T-helper 1 cell treated with Interleukin-12 subunit alpha and Interleukin-12 subunit beta and Interleukin-4 antibody, amounts not matched to agents 30 μg/mL and 1 μg/mL, for 36 hours (primary cell): ENCODE measurements around the gene SLC38A6.

ENCODE experiments used
- H3K27ac Mint-ChIP-seq: one replicate; pipeline ENCODE4 v1.8.0; 2021; ENCODE audit warnings: mild to moderate bottlenecking, mixed read lengths
- H3K27me3 Mint-ChIP-seq: one replicate; pipeline ENCODE4 v1.8.0; 2021; ENCODE audit warnings: low read depth, mixed read lengths
- H3K36me3 Mint-ChIP-seq: one replicate; pipeline ENCODE4 v1.8.0; 2021; ENCODE audit warnings: low read depth, mixed read lengths
- H3K4me1 Mint-ChIP-seq: one replicate; pipeline ENCODE4 v1.8.0; 2021; ENCODE audit warnings: low read depth, mixed read lengths
- H3K4me3 Mint-ChIP-seq: one replicate; pipeline ENCODE4 v1.8.0; 2021; ENCODE audit warnings: mild to moderate bottlenecking, moderate library complexity, mixed read lengths
- H3K9me3 Mint-ChIP-seq: one replicate; pipeline ENCODE4 v1.8.0; 2021; ENCODE audit warnings: mixed read lengths

SLC38A6 gene

DNA sequence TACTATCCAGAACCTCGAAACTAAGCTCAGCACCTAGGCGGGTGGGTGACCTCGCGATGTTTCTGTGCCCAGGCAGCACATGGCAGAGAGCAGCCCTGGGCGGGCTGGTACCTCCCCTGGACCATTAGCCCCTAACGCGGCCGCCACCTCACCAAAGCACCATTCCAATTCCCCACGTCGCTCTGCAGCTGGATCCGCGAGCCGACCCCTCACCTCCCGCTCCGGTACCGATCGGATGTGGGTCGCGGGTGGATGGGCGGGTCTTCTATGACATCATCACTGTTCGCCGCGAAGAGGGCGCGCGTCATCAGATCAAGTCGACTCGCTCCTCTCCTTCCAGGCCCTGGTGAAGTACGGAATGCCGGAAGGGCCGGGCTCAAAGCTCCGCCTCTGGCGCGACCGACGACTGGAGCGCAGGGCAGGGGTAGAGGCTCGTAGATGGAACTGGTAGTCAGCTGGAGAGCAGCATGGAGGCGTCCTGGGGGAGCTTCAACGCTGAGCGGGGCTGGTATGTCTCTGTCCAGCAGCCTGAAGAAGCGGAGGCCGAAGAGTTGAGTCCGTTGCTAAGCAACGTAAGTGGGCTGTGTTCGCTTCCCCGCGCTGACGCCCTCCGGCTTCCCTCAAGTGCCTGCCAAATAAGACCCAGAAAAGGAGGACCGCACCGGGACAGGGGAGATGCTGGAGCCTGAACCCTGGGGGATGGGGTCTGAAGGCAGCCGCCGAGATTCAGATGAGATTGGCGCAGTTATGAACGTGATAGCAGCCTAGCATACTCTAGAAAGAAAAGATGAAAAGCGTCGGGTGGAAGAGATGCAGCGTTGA is at the start of gene SLC38A6, which contains the start of gene TRMT5:
Gene SLC38A6, plus strand, starts transcription at position 435 of the 822 bp plus-strand sequence. Its CDS starts 33 bp downstream, at position 468.
Gene TRMT5, minus strand, starts transcription at position 269 of the 822 bp plus-strand sequence. Its CDS starts 106 bp downstream, at position 163.
- H3K27me3 Mint-ChIP-seq = no peaks in the 10 kb centered on the region
- H3K9me3 Mint-ChIP-seq = no peaks in the 10 kb centered on the region
- no peak within 1 kb of the TSS for H3K4me3 Mint-ChIP-seq
- no peak within 1 kb of the TSS for H3K27ac Mint-ChIP-seq
- H3K36me3 Mint-ChIP-seq = peaks cover 10% of the 10 kb centered on the region
- H3K4me1 Mint-ChIP-seq = peaks cover 22% of the 10 kb centered on the region

GRCh38 chr14:60933920-60934655 is 47.0 kb upstream of the SLC38A6 start:
- Mint-ChIP-seq H3K4me3 (no peak overlapping the region), H3K4me1 (no peaks in the 10 kb centered on the region), H3K36me3 (no peaks in the 10 kb centered on the region), H3K27ac (no peak overlapping the region), H3K9me3 (peaks cover 2% of the 10 kb centered on the region), H3K27me3 (peaks cover 2% of the 10 kb centered on the region)

- Mint-ChIP-seq H3K27me3 (peaks cover 5% of the 10 kb centered on the region), H3K4me3 (no peak overlapping the region), H3K36me3 (no peaks in the 10 kb centered on the region), H3K4me1 (no peaks in the 10 kb centered on the region), H3K27ac (no peak overlapping the region), H3K9me3 (peaks cover 6% of the 10 kb centered on the region)
Measured at GRCh38 chr14:60935319-60935718, 45.7 kb upstream of the SLC38A6 start.

DNA sequence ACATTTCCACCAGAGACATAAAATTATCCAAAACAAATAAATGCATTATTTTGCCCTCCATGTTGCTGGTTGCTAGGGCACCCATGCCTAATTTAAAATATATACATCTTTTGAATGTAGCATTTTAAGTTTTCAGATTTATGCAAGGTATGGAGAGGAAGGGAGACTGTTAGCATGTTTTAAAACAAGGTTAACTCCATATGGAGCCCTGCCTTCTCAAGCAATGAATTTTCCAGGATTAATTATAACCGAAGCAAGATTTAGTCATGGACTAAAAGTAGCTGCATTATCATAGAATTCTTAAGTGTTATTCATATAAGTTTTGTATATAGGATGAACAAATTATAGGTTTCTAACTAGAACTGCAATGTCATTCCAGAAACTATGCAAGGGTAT is 37.4 kb upstream of the SLC38A6 start:
- peaks cover 5% of the 10 kb centered on the region for H3K27me3 Mint-ChIP-seq
- peaks cover 8% of the 10 kb centered on the region for H3K4me1 Mint-ChIP-seq
- no peak overlapping the region for H3K4me3 Mint-ChIP-seq
- peaks cover 6% of the 10 kb centered on the region for H3K9me3 Mint-ChIP-seq
- H3K36me3 Mint-ChIP-seq = peaks cover 9% of the 10 kb centered on the region
- H3K27ac Mint-ChIP-seq = no peak overlapping the region

GRCh38 chr14:60944204-60944603 is 36.8 kb upstream of the SLC38A6 start:
- peaks cover 10% of the 10 kb centered on the region for H3K36me3 Mint-ChIP-seq
- peaks cover 4% of the 10 kb centered on the region for H3K9me3 Mint-ChIP-seq
- no peak overlapping the region for H3K4me3 Mint-ChIP-seq
- peaks cover 8% of the 10 kb centered on the region for H3K4me1 Mint-ChIP-seq
- H3K27me3 Mint-ChIP-seq = peaks cover 2% of the 10 kb centered on the region
- H3K27ac Mint-ChIP-seq = no peak overlapping the region

GRCh38 chr14:60945984-60946383 is 35.1 kb upstream of the SLC38A6 start:
- H3K36me3 Mint-ChIP-seq = peaks cover 10% of the 10 kb centered on the region
- no peak overlapping the region for H3K27ac Mint-ChIP-seq
- H3K9me3 Mint-ChIP-seq = no peaks in the 10 kb centered on the region
- H3K4me1 Mint-ChIP-seq = peaks cover 8% of the 10 kb centered on the region
- H3K27me3 Mint-ChIP-seq = no peaks in the 10 kb centered on the region
- H3K4me3 Mint-ChIP-seq = no peak overlapping the region

GRCh38 chr14:60946773-60947172 is 34.3 kb upstream of the SLC38A6 start:
- no peaks in the 10 kb centered on the region for H3K27me3 Mint-ChIP-seq
- no peak overlapping the region for H3K4me3 Mint-ChIP-seq
- H3K27ac Mint-ChIP-seq = no peak overlapping the region
- peaks cover 10% of the 10 kb centered on the region for H3K36me3 Mint-ChIP-seq
- no peaks in the 10 kb centered on the region for H3K9me3 Mint-ChIP-seq
- H3K4me1 Mint-ChIP-seq = peaks cover 8% of the 10 kb centered on the region

DNA sequence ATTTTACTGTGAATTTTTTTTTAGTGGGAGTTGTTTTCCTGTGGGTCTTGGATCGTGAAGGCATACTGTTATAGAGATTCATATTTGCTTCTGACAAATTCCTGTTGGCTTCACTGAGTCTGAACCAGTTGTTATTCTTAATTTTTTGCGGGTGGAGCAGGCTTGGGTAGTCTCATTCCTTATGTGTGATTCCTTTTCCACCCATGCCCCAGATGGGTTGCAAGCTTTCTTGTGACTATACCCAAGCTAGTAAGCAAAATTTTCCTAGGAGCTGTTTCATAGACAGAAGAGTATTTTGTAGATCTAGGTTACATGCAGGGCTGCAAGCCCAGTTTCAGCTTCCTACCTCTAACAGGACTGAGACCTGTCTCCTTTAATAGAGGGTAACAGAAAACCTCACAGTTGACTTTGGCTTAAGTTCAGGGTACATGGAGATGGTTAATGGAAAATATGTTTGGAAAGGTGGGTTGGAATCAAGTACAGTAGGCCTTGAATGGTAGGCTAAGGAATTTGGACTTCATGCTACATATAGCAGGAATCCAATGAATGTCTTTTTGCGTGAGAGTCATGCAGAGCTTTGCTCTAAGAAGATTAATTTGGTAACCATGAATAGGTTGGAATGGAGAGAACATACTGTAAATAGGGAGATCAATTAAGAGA is 29.1 kb upstream of the SLC38A6 start:
- H3K36me3 Mint-ChIP-seq = peaks cover 11% of the 10 kb centered on the region
- H3K4me1 Mint-ChIP-seq = peaks cover 4% of the 10 kb centered on the region
- H3K9me3 Mint-ChIP-seq = peaks cover 18% of the 10 kb centered on the region
- H3K27ac Mint-ChIP-seq = no peak overlapping the region
- no peak overlapping the region for H3K4me3 Mint-ChIP-seq
- no peaks in the 10 kb centered on the region for H3K27me3 Mint-ChIP-seq

GRCh38 chr14:60956202-60956601 is 24.8 kb upstream of the SLC38A6 start:
- Mint-ChIP-seq H3K27ac (no peak overlapping the region), H3K36me3 (peaks cover 34% of the 10 kb centered on the region), H3K4me3 (no peak overlapping the region)

GRCh38 chr14:60956632-60957031 is 24.4 kb upstream of the SLC38A6 start:
- no peak overlapping the region for H3K27ac Mint-ChIP-seq
- H3K4me1 Mint-ChIP-seq = peaks cover 4% of the 10 kb centered on the region
- no peak overlapping the region for H3K4me3 Mint-ChIP-seq
- H3K9me3 Mint-ChIP-seq = peaks cover 58% of the 10 kb centered on the region
- H3K36me3 Mint-ChIP-seq = peaks cover 36% of the 10 kb centered on the region
- no peaks in the 10 kb centered on the region for H3K27me3 Mint-ChIP-seq

More at GRCh38 chr14:60956202-60956601, 24.8 kb upstream of the SLC38A6 start:
- Mint-ChIP-seq H3K4me1 (peaks cover 4% of the 10 kb centered on the region), H3K27me3 (no peaks in the 10 kb centered on the region), H3K9me3 (peaks cover 53% of the 10 kb centered on the region)

GRCh38 chr14:60958146-60958545 is 22.9 kb upstream of the SLC38A6 start:
- Mint-ChIP-seq H3K36me3 (peaks cover 36% of the 10 kb centered on the region), H3K4me1 (peaks cover 4% of the 10 kb centered on the region), H3K9me3 (peaks cover 61% of the 10 kb centered on the region), H3K4me3 (no peak overlapping the region), H3K27ac (no peak overlapping the region), H3K27me3 (no peaks in the 10 kb centered on the region)

DNA sequence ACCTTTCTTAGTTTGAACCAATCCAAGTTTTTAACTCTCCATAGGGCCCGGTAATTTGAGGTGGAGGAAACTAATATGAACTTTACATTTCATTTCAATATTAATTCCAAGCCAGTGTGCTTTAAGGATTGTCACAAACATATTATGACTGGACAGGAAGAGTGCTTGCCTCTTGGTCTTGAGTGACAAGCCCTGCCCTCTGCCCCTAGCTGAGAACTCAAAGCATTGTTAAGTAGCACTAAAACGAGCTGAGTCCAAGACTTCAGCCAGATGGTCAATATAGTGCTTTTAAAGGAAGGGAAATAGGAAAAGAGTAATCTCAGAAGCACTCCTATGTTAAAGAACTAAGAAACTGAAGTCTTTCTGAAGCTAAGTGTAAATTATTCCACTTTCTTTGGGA is 17.3 kb upstream of the SLC38A6 start:
- H3K27ac Mint-ChIP-seq = no peak overlapping the region
- H3K36me3 Mint-ChIP-seq = peaks cover 23% of the 10 kb centered on the region
- H3K4me3 Mint-ChIP-seq = no peak overlapping the region
- peaks cover 28% of the 10 kb centered on the region for H3K9me3 Mint-ChIP-seq
- H3K4me1 Mint-ChIP-seq = peaks cover 8% of the 10 kb centered on the region
- no peaks in the 10 kb centered on the region for H3K27me3 Mint-ChIP-seq

- peaks cover 8% of the 10 kb centered on the region for H3K4me1 Mint-ChIP-seq
- H3K27me3 Mint-ChIP-seq = no peaks in the 10 kb centered on the region
- peak overlapping the region; percentile 31 for H3K27ac Mint-ChIP-seq
- peaks cover 14% of the 10 kb centered on the region for H3K36me3 Mint-ChIP-seq
- H3K4me3 Mint-ChIP-seq = no peak overlapping the region
- peaks cover 20% of the 10 kb centered on the region for H3K9me3 Mint-ChIP-seq
Measured at GRCh38 chr14:60964904-60965303, 16.1 kb upstream of the SLC38A6 start.

- Mint-ChIP-seq H3K36me3 (peaks cover 10% of the 10 kb centered on the region), H3K4me3 (no peak overlapping the region), H3K27me3 (no peaks in the 10 kb centered on the region), H3K27ac (no peak overlapping the region), H3K4me1 (peaks cover 8% of the 10 kb centered on the region), H3K9me3 (peaks cover 15% of the 10 kb centered on the region)
Measured at GRCh38 chr14:60965402-60965801, 15.6 kb upstream of the SLC38A6 start.
